H1 (cell line): ENCODE results near the gene STXBP6. TPM values are rescaled to one million over a fixed set of nuclear protein-coding genes. Genes with fewer than 3 reads are reported as not detected.

ENCODE experiments used
- CTCF ChIA-PET: fragments of 300-600 bp; sonication (Branson Sonifier 250); formaldehyde crosslinking; loops from one replicate; lab custom pipeline; 2021; ENCODE audit not compliant: partially characterized antibody; lab: Charles Lee
- POLR2A ChIA-PET: fragments of 300-600 bp; sonication (Branson Sonifier 250); formaldehyde crosslinking; loops from one replicate; lab custom pipeline; 2021; ENCODE audit warnings: inconsistent platforms; ENCODE audit not compliant: partially characterized antibody; lab: Charles Lee
- DNase-seq, 2 experiments: peaks; one replicate each; pipeline versions ENCODE4 v3.0.0 to v3.0.0-alpha.2; 2010 to 2022; ENCODE audit warnings: low spot score in 2 of 2, low read depth in 1 of 2, mixed read lengths in 1 of 2
- FAIRE-seq: peaks from 2 replicates; lab custom pipeline; 2011; peaks lifted over from hg19 to GRCh38; lab: Jason Lieb, UNC
- H2AFZ ChIP-seq: 2 replicates; pipeline ENCODE4 v1.8.1; 2012; ENCODE audit warnings: low read length, inconsistent platforms
- H2AK5ac ChIP-seq: 2 replicates; pipeline ENCODE4 v1.6.1; 2013; ENCODE audit warnings: low read depth, low read length
- H2BK120ac ChIP-seq: replicated peaks from 2 replicates; pipeline ENCODE3; 2013; ENCODE audit warnings: low read depth, low read length, inconsistent platforms
- H2BK12ac ChIP-seq: 2 replicates; pipeline ENCODE4 v1.6.1; 2013; ENCODE audit warnings: low read depth, low read length
- H2BK15ac ChIP-seq: 2 replicates; pipeline ENCODE4 v1.6.1; 2013; ENCODE audit warnings: low read length
- H2BK20ac ChIP-seq: 2 replicates; pipeline ENCODE4 v1.6.1; 2013; ENCODE audit warnings: low read length
- H2BK5ac ChIP-seq: 2 replicates; pipeline ENCODE4 v1.6.1; 2013; ENCODE audit warnings: low read depth, low read length
- H3K14ac ChIP-seq: 2 replicates; pipeline ENCODE4 v1.6.1; 2013; ENCODE audit warnings: inconsistent platforms; ENCODE audit not compliant: insufficient read length
- H3K18ac ChIP-seq: 2 replicates; pipeline ENCODE4 v1.6.1; 2013; ENCODE audit warnings: low read length; ENCODE audit errors: extremely low read depth
- H3K23ac ChIP-seq: 2 replicates; pipeline ENCODE4 v1.6.1; 2013; ENCODE audit warnings: inconsistent platforms; ENCODE audit not compliant: insufficient read length
- H3K23me2 ChIP-seq: 2 replicates; pipeline ENCODE4 v1.6.1; 2013; ENCODE audit warnings: low read depth, low read length
- H3K27ac ChIP-seq: 2 replicates; pipeline ENCODE4 v1.6.1; 2011; ENCODE audit warnings: low read depth, low read length, inconsistent platforms
- H3K27me3 ChIP-seq, 4 experiments: replicated peaks in 1 of 4; 1 replicate in 1 of 4; 2 replicates in 3 of 4; pipeline versions ENCODE4 v1.6.1 to v1.8.1; 2011 to 2013; ENCODE audit warnings: low read length in 3 of 4, mild to moderate bottlenecking in 3 of 4, inconsistent platforms in 2 of 4, mixed read lengths in 2 of 4, moderate library complexity in 1 of 4; ENCODE audit not compliant: control insufficient read depth in 3 of 4, insufficient read depth in 3 of 4; ENCODE audit errors: extremely low read depth in 1 of 4
- H3K36me3 ChIP-seq, 4 experiments: 2 replicates each; pipeline versions ENCODE4 v1.6.1 to v1.8.1; 2011 to 2013; ENCODE audit warnings: mild to moderate bottlenecking in 4 of 4, low read length in 3 of 4, moderate library complexity in 2 of 4, control low read depth in 1 of 4, inconsistent platforms in 1 of 4; ENCODE audit not compliant: insufficient read depth in 4 of 4, control insufficient read depth in 2 of 4
- H3K4ac ChIP-seq: replicated peaks from 2 replicates; pipeline ENCODE3; 2013; ENCODE audit warnings: low read length, low read depth, mixed read lengths, inconsistent platforms; ENCODE audit not compliant: insufficient read length
- H3K4me1 ChIP-seq, 4 experiments: replicated peaks in 1 of 4; 1 replicate in 1 of 4; 2 replicates in 3 of 4; pipeline versions ENCODE4 v1.6.1 to v1.8.1; 2011 to 2013; ENCODE audit warnings: low read length in 3 of 4, inconsistent platforms in 2 of 4, mixed read lengths in 1 of 4; ENCODE audit not compliant: insufficient read depth in 4 of 4, control insufficient read depth in 3 of 4
- H3K4me2 ChIP-seq, 2 experiments: 2 replicates each; pipeline versions ENCODE4 v1.6.1 to v1.8.1; 2011 to 2013; ENCODE audit warnings: low read depth in 2 of 2, low read length in 2 of 2, control low read depth in 1 of 2, inconsistent platforms in 1 of 2, mild to moderate bottlenecking in 1 of 2; ENCODE audit not compliant: insufficient read depth in 1 of 2
- H3K4me3 ChIP-seq, 4 experiments: fragments of 200-600, 300-600 bp in 1 of 4; sonication (generic), shearing (Covaris generic), sonication (Bioruptor Twin) in 1 of 4; 2 replicates each; pipeline versions ENCODE4 v1.5.1 to v1.8.1; 2011 to 2016; ENCODE audit warnings: low read length in 4 of 4, low read depth in 3 of 4, control low read depth in 2 of 4, inconsistent platforms in 2 of 4, mild to moderate bottlenecking in 2 of 4, mixed read lengths in 1 of 4, moderate library complexity in 1 of 4; ENCODE audit not compliant: insufficient read depth in 2 of 4; ENCODE audit errors: extremely low read depth in 1 of 4
- H3K56ac ChIP-seq: replicated peaks from 2 replicates; pipeline ENCODE3; 2013; ENCODE audit warnings: low read depth, mild to moderate bottlenecking, mixed read lengths, low read length, inconsistent platforms; ENCODE audit not compliant: insufficient read length
- H3K79me1 ChIP-seq: 2 replicates; pipeline ENCODE4 v1.6.1; 2013; ENCODE audit warnings: low read depth, low read length, control low read depth
- H3K79me2 ChIP-seq, 2 experiments: 2 replicates each; pipeline versions ENCODE4 v1.6.1 to v1.8.1; 2012 to 2013; ENCODE audit warnings: low read length in 2 of 2, mild to moderate bottlenecking in 2 of 2, inconsistent platforms in 1 of 2; ENCODE audit not compliant: insufficient read depth in 2 of 2, control insufficient read depth in 1 of 2
- H3K9ac ChIP-seq, 4 experiments: replicated peaks in 1 of 4; 1 replicate in 1 of 4; 2 replicates in 3 of 4; pipeline versions ENCODE4 v1.6.1 to v1.8.1; 2011 to 2013; ENCODE audit warnings: low read depth in 3 of 4, low read length in 3 of 4, control low read depth in 2 of 4, mild to moderate bottlenecking in 2 of 4, moderate library complexity in 2 of 4, inconsistent platforms in 1 of 4; ENCODE audit errors: extremely low read depth in 1 of 4
- H3K9me3 ChIP-seq, 2 experiments: 2 replicates each; pipeline versions ENCODE4 v1.6.1 to v1.8.1; 2012 to 2013; ENCODE audit warnings: mild to moderate bottlenecking in 2 of 2, moderate library complexity in 2 of 2, control low read depth in 1 of 2, inconsistent platforms in 1 of 2, low read depth in 1 of 2, low read length in 1 of 2, mixed read lengths in 1 of 2; ENCODE audit not compliant: insufficient read depth in 2 of 2
- H4K20me1 ChIP-seq, 2 experiments: replicated peaks in 1 of 2; 2 replicates each; pipeline versions ENCODE3 to v1.8.1; 2011 to 2013; ENCODE audit warnings: inconsistent platforms in 2 of 2, low read length in 2 of 2, mild to moderate bottlenecking in 1 of 2; ENCODE audit not compliant: insufficient read depth in 2 of 2, control insufficient read depth in 1 of 2
- H4K5ac ChIP-seq: 2 replicates; pipeline ENCODE4 v1.6.1; 2013; ENCODE audit warnings: low read length, low read depth, mixed read lengths, inconsistent platforms; ENCODE audit not compliant: insufficient read length
- H4K8ac ChIP-seq: 2 replicates; pipeline ENCODE4 v1.8.0; 2013; ENCODE audit warnings: mild to moderate bottlenecking, moderate library complexity, low read length, inconsistent platforms; ENCODE audit not compliant: insufficient read depth; ENCODE audit errors: extremely low read depth
- H4K91ac ChIP-seq: replicated peaks from 2 replicates; pipeline ENCODE3; 2013; ENCODE audit warnings: low read length, mixed read lengths, inconsistent platforms; ENCODE audit not compliant: insufficient read length
- CEBPB ChIP-seq: IDR thresholded peaks from 2 replicates; pipeline ENCODE4 v1.6.1; 2012; ENCODE audit warnings: low read depth, low read length
- EP300 ChIP-seq, 2 experiments: IDR thresholded peaks; 1 replicate in 1 of 2; 2 replicates in 1 of 2; pipeline ENCODE4 v1.6.1; 2011 to 2012; ENCODE audit warnings: low read depth in 2 of 2, low read length in 2 of 2, mild to moderate bottlenecking in 2 of 2, borderline replicate concordance in 1 of 2, inconsistent platforms in 1 of 2, moderate library complexity in 1 of 2
- RAD21 ChIP-seq, 2 experiments: IDR thresholded peaks in 1 of 2; conservative IDR thresholded peaks in 1 of 2; 2 replicates each; pipeline ENCODE4 v1.6.1; 2011; ENCODE audit warnings: low read depth in 2 of 2, low read length in 2 of 2, improper control_type of control experiment in 1 of 2, inconsistent platforms in 1 of 2, mild to moderate bottlenecking in 1 of 2, moderate library complexity in 1 of 2
- WGBS, 2 experiments: shearing (Covaris generic) in 1 of 2; methylation state at CpG; one replicate each; pipeline versions ENCODE4 v1.1.6 to v1.1.7; 2013 to 2015; ENCODE audit warnings: low lambda C conversion rate in 2 of 2, mixed read lengths in 2 of 2, inconsistent platforms in 1 of 2, low coverage in 1 of 2, missing lambda C conversion rate in 1 of 2; ENCODE audit not compliant: insufficient replicate concordance in 2 of 2, insufficient coverage in 1 of 2, insufficient read length in 1 of 2; ENCODE audit errors: extremely low coverage in 1 of 2, missing lambda C conversion rate in 1 of 2; 5-methylcytosine and 5-hydroxymethylcytosine counted together
- polyA plus RNA-seq, 7 experiments: library from polyadenylated mRNA; depleted of rRNA in 3 of 7; stranded (reverse) in 5 of 7; unstranded in 2 of 7; fragments of >200 nt in 5 of 7; fragments of 200-250 nt in 2 of 7; gene quantifications; 1 replicate in 5 of 7; 2 replicates in 1 of 7; 4 replicates in 1 of 7; pipeline versions ENCODE4 v1.2.1 to v1.2.3, GENCODE V29; 2011 to 2013; ENCODE audit warnings: missing spikeins in 2 of 7, mixed read lengths in 2 of 7
- total RNA-seq: library from RNA; stranded (reverse); fragmentation: NEBNext Ultra II Directional; extraction: Animal tissue kit (Norgen Biotek cat#: 25700); gene quantifications from 2 replicates; pipeline ENCODE4 v1.2.1, GENCODE V29; 2021
- TF ChIP-seq, protein P1 (sequence below): IDR thresholded peaks from 2 replicates; pipeline ENCODE4 v1.6.1; 2012; ENCODE audit warnings: inconsistent platforms

The STXBP6 gene
- total and polyA plus RNA-seq, 2 of the 8 experiments (the other 6 are each of a cell fraction or from before 2014, with no cell fraction given): 9.4 to 18.1 TPM

DNA sequence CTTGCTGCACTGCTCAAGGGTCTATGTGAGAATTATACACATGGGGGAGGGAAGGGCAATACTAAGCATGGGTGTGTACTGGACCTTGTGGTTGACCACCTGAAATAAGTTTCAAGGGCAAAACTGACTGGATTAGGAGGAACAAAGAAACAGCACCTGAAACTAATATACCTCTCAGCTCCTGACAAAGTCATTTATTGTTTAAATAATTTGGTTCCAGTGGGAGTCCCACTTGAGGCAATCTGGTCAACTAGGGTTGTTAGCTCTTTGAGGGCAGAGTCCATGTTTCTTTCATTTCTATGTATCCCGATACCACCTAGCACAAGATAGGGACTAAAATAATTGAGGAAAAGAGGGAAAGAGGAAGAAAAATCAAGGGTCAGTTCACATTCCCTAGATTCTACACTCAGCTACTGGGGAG, 45.5 kb downstream of the STXBP6 start:
- Histone ChIP-seq H2BK12ac (no peak overlapping the region), H2BK15ac (no peak overlapping the region), H3K14ac (no peak overlapping the region), H3K4me3 (no peak overlapping the region), H3K18ac (no peak overlapping the region), H4K8ac (no peak overlapping the region), H2BK120ac (no peak overlapping the region), H2AFZ (no peak overlapping the region), H3K23me2 (no peaks in the 10 kb centered on the region), H3K23ac (no peak overlapping the region), H3K56ac (no peak overlapping the region), H2BK20ac (no peak overlapping the region), H3K4me1 (peaks cover 0 to 6% (median under 1%) of the 10 kb centered on the region in 4 experiments; a peak in 2 of 7 replicates), H3K9ac (no peak overlapping the region), H3K79me1 (0 out of 2 replicates have a peak, but pooled peaks cover under 1% of the 10 kb centered on the region), H3K27me3 (no peaks in the 10 kb centered on the region), H4K5ac (no peak overlapping the region), H4K91ac (no peak overlapping the region), H3K4ac (no peak overlapping the region), H3K36me3 (no peaks in the 10 kb centered on the region), H2BK5ac (no peak overlapping the region), H3K79me2 (no peaks in the 10 kb centered on the region; a peak in 1 of 4 replicates), H3K27ac (no peak overlapping the region), H4K20me1 (no peaks in the 10 kb centered on the region), H3K9me3 (no peaks in the 10 kb centered on the region; a peak in 1 of 4 replicates), H3K4me2 (no peak overlapping the region), H2AK5ac (no peak overlapping the region)
- POLR2A ChIA-PET: no interaction called here
- CTCF ChIA-PET: interaction anchor here (0.6 to 1.3 kb wide), 2 partner anchors 8 to 116 kb away, joined by 3 read pairs; no protein-coding TSS in a partner anchor
- TF ChIP-seq CEBPB: no peak
- no peak for TF ChIP-seq EP300 (IDR thresholded peaks at IDR 0.05; ENCODE audit: borderline replicate concordance in 1 of 2, low read depth in 2 of 2, low read length in 2 of 2)
- no peak for TF ChIP-seq RAD21 (IDR thresholded peaks at IDR 0.05 in 1 of 2, conservative IDR thresholded peaks at IDR 0.05 in 1 of 2; ENCODE audit: low read depth in 2 of 2, low read length in 2 of 2)
- TF ChIP-seq, protein P1, sequence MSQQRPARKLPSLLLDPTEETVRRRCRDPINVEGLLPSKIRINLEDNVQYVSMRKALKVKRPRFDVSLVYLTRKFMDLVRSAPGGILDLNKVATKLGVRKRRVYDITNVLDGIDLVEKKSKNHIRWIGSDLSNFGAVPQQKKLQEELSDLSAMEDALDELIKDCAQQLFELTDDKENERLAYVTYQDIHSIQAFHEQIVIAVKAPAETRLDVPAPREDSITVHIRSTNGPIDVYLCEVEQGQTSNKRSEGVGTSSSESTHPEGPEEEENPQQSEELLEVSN: no peak
- WGBS, 2 experiments: 79% methylated on average over 1 of the region's 1 CpG; no CpG with 5 or more reads in 1 of the 2 experiments
- DNase-seq (no peak), FAIRE-seq (no peak)
